Parathyroid adenoma (tissue), 2 donors: Measurements from ENCODE around the gene KDM5C.

ENCODE experiments used
- H2AFZ ChIP-seq: fragments of 300-600 bp; sonication (generic); one replicate; pipeline ENCODE4 v1.7.0; 2017; ENCODE audit warnings: antibody characterized with exemption, mild to moderate bottlenecking
- H3K27ac ChIP-seq: fragments of 300-600 bp; sonication (generic); one replicate; pipeline ENCODE4 v1.7.0; 2017
- H3K27me3 ChIP-seq: fragments of 300-600 bp; sonication (generic); one replicate; pipeline ENCODE4 v1.7.0; 2017; ENCODE audit warnings: low read length; ENCODE audit not compliant: control insufficient read depth, insufficient read depth
- H3K36me3 ChIP-seq: fragments of 300-600 bp; sonication (generic); one replicate; pipeline ENCODE4 v1.7.0; 2017; ENCODE audit warnings: low read length; ENCODE audit not compliant: control insufficient read depth, insufficient read depth
- H3K4me1 ChIP-seq: fragments of 300-600 bp; sonication (generic); one replicate; pipeline ENCODE4 v1.7.0; 2017; ENCODE audit warnings: control low read depth
- H3K4me2 ChIP-seq: fragments of 300-600 bp; sonication (generic); one replicate; pipeline ENCODE4 v1.7.0; 2017; ENCODE audit warnings: low read length
- H3K4me3 ChIP-seq: fragments of 300-600 bp; sonication (generic); one replicate; pipeline ENCODE4 v1.7.0; 2017; ENCODE audit warnings: low read depth, low read length
- H3K79me2 ChIP-seq: fragments of 300-600 bp; sonication (generic); one replicate; pipeline ENCODE4 v1.7.0; 2017; ENCODE audit warnings: control low read depth
- H3K9ac ChIP-seq: fragments of 300-600 bp; sonication (generic); one replicate; pipeline ENCODE4 v1.7.0; 2017; ENCODE audit warnings: mild to moderate bottlenecking
- H3K9me3 ChIP-seq: fragments of 300-600 bp; sonication (generic); one replicate; pipeline ENCODE4 v1.7.0; 2017; ENCODE audit warnings: low read length; ENCODE audit not compliant: control insufficient read depth
- CTCF ChIP-seq: fragments of 300-600 bp; sonication (generic); IDR thresholded peaks from one replicate; pipeline ENCODE4 v1.7.0; 2017; ENCODE audit warnings: antibody characterized with exemption, mild to moderate bottlenecking
- donor health status: primary hyperparathyroidism.

KDM5C gene

DNA sequence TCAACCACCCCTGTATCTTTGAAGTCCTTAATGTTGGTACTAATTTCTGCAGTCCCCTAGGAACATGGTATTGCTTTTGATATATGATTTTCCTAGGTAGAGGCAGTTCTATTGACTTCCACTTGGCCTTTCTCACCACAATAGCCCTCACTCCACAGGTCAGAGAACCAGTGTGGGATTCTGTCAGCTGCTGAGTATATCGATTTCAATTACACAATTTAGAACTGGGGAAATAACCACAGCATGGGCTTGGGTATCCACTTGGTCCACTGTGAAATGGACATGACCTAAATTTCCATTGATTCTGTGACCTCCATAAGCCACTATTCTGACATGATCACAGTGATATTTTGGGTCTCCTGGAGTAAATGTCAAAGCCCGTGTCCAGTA, 68.8 kb downstream of the KDM5C start:
- Histone ChIP-seq H3K27ac (no peak overlapping the region), H2AFZ (no peak overlapping the region), H3K4me2 (no peak overlapping the region), H3K79me2 (no peaks in the 10 kb centered on the region), H3K36me3 (no peaks in the 10 kb centered on the region), H3K27me3 (no peaks in the 10 kb centered on the region), H3K9ac (no peak overlapping the region), H3K4me1 (no peaks in the 10 kb centered on the region), H3K4me3 (no peak overlapping the region), H3K9me3 (no peaks in the 10 kb centered on the region)
- TF ChIP-seq CTCF: no peak

- Histone ChIP-seq H3K9me3 (no peaks in the 10 kb centered on the region), H3K4me2 (no peak overlapping the region), H2AFZ (no peak overlapping the region), H3K27me3 (no peaks in the 10 kb centered on the region), H3K4me1 (no peaks in the 10 kb centered on the region), H3K27ac (no peak overlapping the region), H3K79me2 (no peaks in the 10 kb centered on the region), H3K36me3 (no peaks in the 10 kb centered on the region), H3K4me3 (no peak overlapping the region), H3K9ac (no peak overlapping the region)
- TF ChIP-seq CTCF: no peak
Measured at GRCh38 chrX:53155512-53156206, 69.3 kb downstream of the KDM5C start.

DNA sequence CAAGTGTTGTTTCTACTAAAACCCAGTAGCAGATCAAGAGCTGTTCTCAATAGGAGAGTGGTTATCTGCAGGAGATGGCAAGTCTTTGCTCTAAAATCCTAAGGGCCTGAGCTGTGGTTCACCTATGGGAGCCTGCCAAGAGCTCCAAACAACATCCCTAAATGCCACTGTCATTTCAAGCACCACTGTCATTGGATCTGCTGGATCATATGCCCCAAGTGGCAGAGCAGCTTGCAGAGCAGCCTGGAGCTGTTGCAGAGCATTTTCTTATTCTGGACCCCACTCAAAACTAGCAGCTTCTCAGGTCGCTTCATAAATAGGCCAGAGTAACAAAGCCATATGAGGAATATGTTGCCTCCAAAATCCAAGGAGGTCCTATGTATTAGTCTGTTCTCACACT, 71.4 kb downstream of the KDM5C start:
- no peak for TF ChIP-seq CTCF
- no peak overlapping the region for H3K4me3 ChIP-seq
- no peaks in the 10 kb centered on the region for H3K27me3 ChIP-seq
- H3K36me3 ChIP-seq: no peaks in the 10 kb centered on the region
- no peaks in the 10 kb centered on the region for H3K79me2 ChIP-seq
- H3K4me1 ChIP-seq: no peaks in the 10 kb centered on the region
- no peak overlapping the region for H2AFZ ChIP-seq
- H3K9ac ChIP-seq: no peak overlapping the region
- H3K4me2 ChIP-seq: no peak overlapping the region
- H3K27ac ChIP-seq: no peak overlapping the region
- no peaks in the 10 kb centered on the region for H3K9me3 ChIP-seq
